NCI-H82 treated with DMSO at 0.1 percent for 48 hours (cell line): ENCODE data around the gene TFAP2E.

Source experiments
- DNase-seq: peaks from one replicate; lab custom pipeline; 2025; ENCODE audit not compliant: unreplicated experiment; lab: John Stamatoyannopoulos, UW

TFAP2E gene

DNA sequence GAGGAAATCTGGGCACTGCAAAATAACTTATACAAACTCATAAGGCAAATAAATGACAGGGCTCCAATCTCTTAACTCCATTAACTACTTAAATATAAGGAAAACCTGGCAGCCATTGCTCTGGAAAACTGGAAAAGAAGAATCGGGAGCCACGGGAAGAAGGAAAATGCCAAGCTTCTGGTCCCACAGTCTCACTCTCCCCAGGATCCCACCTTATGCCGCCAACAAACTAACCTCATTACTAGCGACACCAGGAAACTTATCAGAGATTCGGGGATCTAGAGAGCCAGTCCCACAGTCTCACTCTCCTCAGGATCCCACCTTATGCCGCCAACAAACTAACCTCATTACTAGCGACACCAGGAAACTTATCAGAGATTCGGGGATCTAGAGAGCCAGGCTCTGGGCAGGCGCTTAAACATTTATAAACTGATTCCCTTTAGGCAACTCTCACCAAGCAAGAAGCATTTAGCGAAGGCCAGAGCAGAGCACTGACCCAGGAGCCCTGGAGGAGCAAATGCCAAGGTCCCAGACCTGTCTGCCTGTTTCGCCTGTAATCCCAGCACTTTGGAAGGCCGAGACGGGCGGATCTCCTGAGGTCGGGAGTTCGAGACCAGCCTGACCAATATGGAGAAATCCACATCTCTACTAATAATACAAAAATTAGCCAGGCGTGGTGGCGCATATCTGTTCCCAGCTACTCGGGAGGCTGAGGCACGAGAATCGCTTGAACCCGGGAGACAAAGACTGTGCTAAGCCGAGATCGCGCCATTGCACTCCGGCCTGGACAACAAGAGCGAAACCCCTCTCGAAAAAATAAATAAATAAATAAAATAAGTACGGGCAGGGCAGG, 67.5 kb downstream of the TFAP2E start:
- no peak for DNase-seq

DNA sequence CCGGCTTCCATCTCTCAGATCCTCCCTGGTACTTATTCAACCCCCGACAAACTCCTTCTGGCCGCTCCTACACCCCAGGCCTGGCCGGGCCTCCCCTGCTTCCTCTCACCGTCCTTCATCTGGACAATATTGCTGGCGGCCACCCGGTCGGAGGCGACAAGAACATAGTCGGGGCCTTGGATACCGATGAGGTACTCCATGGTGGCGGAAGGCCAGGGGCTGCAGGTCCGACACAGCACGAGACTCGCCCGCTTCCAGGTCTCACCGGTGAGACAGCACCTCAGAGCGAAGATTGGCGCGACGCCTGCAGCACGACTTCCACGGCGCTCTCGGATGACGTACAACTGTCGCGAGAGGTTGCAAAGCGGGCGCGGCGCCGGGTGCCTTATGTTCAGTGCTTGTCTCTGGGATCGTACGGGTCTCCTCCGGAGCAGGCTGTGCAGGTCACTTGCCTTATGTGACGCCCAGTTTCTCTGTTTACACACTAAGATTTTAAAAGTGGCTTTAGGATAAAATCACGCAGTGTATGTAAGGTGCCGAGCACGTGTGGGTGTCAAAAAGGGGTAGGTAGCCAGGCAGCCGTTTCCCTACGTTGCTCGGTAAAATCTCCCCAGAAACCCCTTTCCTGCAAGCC, 68.2 kb downstream of the TFAP2E start, which contains the start of gene PSMB2:
PSMB2 (minus strand) TSS at position 294 of the 634 bp plus-strand sequence; CDS start at position 200, 94 bp downstream.
- peak; percentile 90 for DNase-seq

DNA sequence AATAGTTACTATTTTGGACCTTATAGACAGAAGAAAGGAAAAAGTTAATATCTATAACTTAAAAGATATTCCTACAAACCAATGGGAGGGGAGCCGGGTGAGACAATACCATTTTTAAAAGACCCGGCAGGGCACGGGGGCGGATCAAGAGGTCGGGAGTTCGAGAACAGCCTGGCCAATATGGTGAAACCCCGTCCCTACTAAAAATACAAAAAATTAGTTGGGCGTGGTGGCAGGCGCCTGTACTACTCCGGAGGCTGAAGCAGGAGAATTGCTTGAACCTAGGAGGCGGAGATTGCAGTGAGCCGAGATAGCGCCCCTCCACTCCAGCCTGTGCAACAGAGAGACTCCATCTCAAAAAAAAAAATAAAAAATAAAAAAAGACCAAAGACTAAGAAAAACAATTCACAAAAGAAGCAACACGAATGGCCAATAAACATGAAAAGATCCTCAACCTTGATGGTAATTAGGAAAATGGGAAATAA, 69.4 kb downstream of the TFAP2E start:
- no peak for DNase-seq

DNA sequence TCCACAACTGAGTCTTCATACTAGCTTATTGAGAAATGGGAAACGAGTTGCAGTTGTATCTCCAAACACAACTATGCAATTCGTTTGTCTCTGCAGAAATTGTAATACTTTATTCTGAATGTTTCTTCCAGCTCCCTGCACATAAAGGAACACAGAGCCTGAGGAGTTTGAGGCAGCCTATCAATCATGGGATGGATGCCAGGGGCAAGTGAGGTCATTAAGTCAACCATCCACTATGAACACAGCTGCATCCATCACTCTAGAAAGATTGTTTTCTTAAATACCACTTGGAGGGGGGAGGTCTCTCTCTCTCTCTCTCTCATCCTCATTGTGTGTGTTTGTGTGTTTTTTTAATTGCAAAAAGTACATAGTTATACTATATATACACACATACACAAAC, 71.1 kb downstream of the TFAP2E start:
- DNase-seq = peak; percentile 24
